RWPE1 (cell line): ENCODE measurements around the gene AOC2.
"Not testable (repeated sequence)": the region's sequence is repeated elsewhere in the genome, so short reads cannot be mapped to it uniquely, and the experiment has no call there.

ENCODE experiments used
- CTCF ChIA-PET: fragments of 350-600 bp; sonication (Branson Sonifier 250); formaldehyde crosslinking; extraction: SDS; loops from one replicate; lab custom pipeline; 2021; lab: Yijun Ruan, JAX
- POLR2A ChIA-PET: fragments of 400-600 bp; formaldehyde crosslinking; extraction: SDS; loops from one replicate; lab custom pipeline; 2020; ENCODE audit warnings: antibody characterized with exemption; ENCODE audit not compliant: low non-redundant PET; lab: Yijun Ruan, JAX
- DNase-seq: peaks from one replicate; pipeline ENCODE4 v3.0.0; 2012; ENCODE audit warnings: low spot score
- H3K27ac ChIP-seq: fragments of 450-650 bp; 2 replicates; pipeline ENCODE4 v1.5.1; 2017
- CTCF ChIP-seq: fragments of 450-650 bp; conservative IDR thresholded peaks from 2 replicates; pipeline ENCODE4 v1.5.1; 2017; ENCODE audit warnings: low read depth, mild to moderate bottlenecking

AOC2 gene

GRCh38 chr17:42857389-42857788 lies 13.0 kb downstream of the AOC2 start:
- ChIA-PET CTCF (no interaction called here), POLR2A (no interaction called here)
- H3K27ac ChIP-seq, result no peak overlapping the region
- TF ChIP-seq CTCF, result no peak
- no peak for DNase-seq

- ChIA-PET POLR2A (no interaction called here), CTCF (interaction anchor here (0.6 kb wide), 1 partner anchor 37 kb away, joined by 3 read pairs; no protein-coding TSS in a partner anchor)
- no peak for TF ChIP-seq CTCF
- DNase-seq, result no peak
- H3K27ac ChIP-seq, result no peak overlapping the region
Observed at GRCh38 chr17:42865638-42866094, 21.3 kb downstream of the AOC2 start.

- ChIA-PET CTCF (interaction anchor here (0.7 kb wide), 1 partner anchor 105 kb away, joined by 3 read pairs; no protein-coding TSS in a partner anchor), POLR2A (no interaction called here)
- no peak for TF ChIP-seq CTCF
- H3K27ac ChIP-seq, result no peak overlapping the region
- DNase-seq, result no peak
Observed at GRCh38 chr17:42866216-42866615, 21.8 kb downstream of the AOC2 start.

GRCh38 chr17:42866631-42867575 lies 22.5 kb downstream of the AOC2 start:
- no peak overlapping the region for H3K27ac ChIP-seq
- DNase-seq, result no peak
- CTCF ChIA-PET, result interaction anchor here (0.7 kb wide), 1 partner anchor 104 kb away, joined by 3 read pairs; no protein-coding TSS in a partner anchor
- TF ChIP-seq CTCF, result no peak
- POLR2A ChIA-PET, result no interaction called here

- POLR2A ChIA-PET, CTCF ChIA-PET, H3K27ac ChIP-seq, DNase-seq: not testable (repeated sequence)
Observed at GRCh38 chr17:42867694-42868261, 23.4 kb downstream of the AOC2 start.

GRCh38 chr17:42868338-42868737 lies 24.0 kb downstream of the AOC2 start:
- DNase-seq, result no peak
- CTCF ChIA-PET, result no interaction called here
- POLR2A ChIA-PET, result no interaction called here
- TF ChIP-seq CTCF, result no peak
- H3K27ac ChIP-seq, result no peak overlapping the region
